Islet precursor cell (in vitro differentiated cells): Measurements from ENCODE around the gene RASSF10.
"Not testable (repeated sequence)": the region's sequence is repeated elsewhere in the genome, so short reads cannot be mapped to it uniquely, and the experiment has no call there.

Source experiments
- DNase-seq: peaks from one replicate; pipeline ENCODE4 v3.0.0-alpha.2; 2018

The RASSF10 gene

GRCh38 chr11:13029872-13030271 is 20.8 kb downstream of the RASSF10 start:
- DNase-seq = no peak

GRCh38 chr11:13030857-13031256 is 21.7 kb downstream of the RASSF10 start:
- DNase-seq = no peak

DNA sequence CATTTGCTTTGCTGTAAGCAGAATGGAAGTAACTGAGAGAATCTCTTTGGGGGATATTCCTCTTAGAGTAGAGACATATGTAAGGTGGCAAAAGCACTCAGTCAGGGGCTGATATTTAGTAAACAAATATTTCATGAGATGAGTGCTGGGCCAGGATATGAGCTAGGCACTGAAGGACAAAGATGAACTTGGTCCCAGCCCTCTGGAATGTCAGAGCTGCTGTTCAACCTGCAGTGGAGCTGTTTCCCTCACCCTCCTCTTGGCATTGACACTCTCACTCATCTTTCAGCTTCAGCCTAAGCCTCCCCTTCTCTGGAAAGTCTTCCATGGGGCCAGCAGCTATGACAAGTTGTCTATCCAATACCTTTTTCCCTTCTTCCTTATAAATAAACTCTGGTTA is 22.2 kb downstream of the RASSF10 start:
- no peak for DNase-seq

DNA sequence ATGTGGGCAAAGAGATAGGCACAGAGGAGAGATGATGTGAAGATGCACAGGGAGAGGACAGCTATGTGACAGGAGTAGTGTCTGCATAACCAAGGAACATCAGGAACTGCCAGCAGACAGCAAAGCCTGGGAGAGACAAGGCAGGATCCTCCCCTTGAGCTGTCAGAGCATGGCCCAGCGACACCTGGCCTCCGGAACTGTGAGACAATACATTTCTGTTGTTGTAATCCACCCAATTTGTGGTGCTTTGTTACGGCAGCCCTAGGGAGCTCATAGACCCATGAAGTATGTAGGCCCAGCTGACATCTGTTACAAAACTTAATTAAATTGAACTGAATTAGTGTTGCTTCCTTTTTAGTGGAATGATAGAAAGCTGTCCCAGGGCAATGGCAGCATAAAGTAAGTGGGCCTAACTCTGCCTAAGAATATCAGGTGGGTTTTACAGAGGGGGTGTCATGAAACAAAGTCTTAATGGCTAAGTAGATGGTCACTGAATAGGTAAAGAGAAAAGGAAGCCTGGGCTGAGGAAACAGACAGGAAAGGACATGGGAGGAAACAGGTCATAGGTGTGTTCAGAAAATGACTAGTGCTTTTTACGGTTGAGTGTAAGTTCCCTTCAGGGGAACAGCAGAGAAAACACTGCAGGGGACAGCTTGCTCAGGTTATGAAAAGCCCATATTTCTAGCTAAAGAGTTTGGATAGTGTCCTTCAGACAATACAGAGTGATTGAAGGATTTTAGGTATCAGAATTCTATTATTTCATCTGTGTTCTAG is 24.8 kb downstream of the RASSF10 start:
- DNase-seq = no peak

DNA sequence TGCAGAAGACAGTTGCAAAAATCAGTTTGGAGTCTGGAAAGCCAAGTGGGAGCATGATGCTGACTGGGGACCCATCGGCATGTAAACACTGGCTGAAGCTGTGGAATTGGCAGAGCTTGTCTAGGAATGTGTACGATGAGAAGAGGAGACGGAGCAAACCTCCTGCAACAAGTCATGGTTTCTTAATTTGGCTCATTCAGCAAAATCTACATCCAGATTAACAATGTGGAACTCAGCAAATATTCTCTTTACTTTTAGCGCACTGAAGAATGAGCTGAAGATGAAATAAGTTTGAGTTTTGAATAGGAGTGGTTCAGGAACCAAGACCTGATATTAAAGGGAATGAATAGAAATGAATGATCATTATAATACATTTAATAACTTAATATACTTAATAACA is 26.6 kb downstream of the RASSF10 start:
- DNase-seq = no peak

- no peak for DNase-seq
Observed at GRCh38 chr11:13036235-13036634, 27.1 kb downstream of the RASSF10 start.

- no peak for DNase-seq
Observed at GRCh38 chr11:13038366-13038765, 29.2 kb downstream of the RASSF10 start.

DNA sequence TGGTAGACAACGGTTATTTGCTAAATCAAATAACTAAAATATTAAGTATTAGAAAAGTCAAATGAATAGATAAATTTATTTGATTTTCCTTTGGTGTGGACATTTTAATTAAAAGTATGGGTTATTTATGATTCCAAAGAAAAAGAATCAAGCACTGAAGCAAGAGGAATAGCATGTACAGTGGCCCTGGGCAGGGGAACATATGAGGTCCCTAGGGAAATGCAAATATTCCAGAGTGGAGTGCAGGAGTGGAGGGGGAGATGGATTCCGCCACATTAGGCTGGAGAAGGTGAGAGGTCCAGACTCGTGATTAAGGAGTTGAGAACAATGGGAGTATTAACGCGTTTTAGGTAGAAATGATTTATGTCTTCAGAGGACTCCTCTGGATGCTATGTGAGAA is 30.0 kb downstream of the RASSF10 start:
- no peak for DNase-seq

- no peak for DNase-seq
Observed at GRCh38 chr11:13040969-13041561, 31.9 kb downstream of the RASSF10 start.

DNA sequence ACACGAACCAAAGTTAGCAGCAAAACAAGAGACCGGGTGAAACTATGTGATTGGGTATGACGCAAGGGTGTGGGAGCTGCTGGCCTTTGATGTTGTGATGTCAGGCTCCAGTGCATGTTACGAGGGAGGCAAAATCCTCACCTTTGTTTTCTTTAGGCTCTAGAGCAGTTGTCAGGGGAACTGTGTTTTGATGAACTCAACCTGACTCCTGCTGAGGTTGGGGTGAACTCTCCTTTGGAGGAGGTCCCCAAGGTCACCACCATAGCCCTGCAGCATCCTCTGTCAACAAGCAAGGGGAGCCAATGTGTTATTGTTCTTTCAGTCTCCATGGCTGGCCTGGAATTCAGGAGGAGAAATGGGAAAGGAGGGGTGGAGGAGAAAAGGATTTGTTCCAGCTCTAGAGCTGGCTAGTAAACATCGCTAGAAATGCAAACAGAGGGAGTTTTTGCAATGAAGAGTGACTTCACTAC is 33.8 kb downstream of the RASSF10 start:
- no peak for DNase-seq

GRCh38 chr11:13043912-13044628 is 35.0 kb downstream of the RASSF10 start:
- no peak for DNase-seq

- not testable (repeated sequence) for DNase-seq
Observed at GRCh38 chr11:13045089-13045488, 36.0 kb downstream of the RASSF10 start.

DNA sequence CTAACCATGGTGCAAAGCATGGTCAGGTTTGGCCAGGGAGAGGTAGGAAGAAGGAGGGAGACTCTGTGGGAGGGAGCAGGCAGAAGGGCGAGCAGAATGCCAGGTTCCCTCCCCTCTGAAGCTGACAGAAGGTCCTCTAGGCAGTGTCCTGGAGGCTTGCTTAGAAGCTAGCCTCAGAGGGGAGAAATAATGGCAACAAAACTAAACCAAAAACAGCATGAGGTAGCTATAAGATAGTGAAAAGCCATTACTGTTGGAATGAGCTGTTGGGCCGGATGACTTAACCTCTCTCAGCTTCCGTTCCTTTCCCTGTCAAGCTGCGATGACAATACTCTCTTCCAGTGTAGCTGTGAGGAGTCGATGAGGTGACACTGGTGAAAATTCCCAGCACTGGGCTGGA is 36.6 kb downstream of the RASSF10 start:
- no peak for DNase-seq

DNA sequence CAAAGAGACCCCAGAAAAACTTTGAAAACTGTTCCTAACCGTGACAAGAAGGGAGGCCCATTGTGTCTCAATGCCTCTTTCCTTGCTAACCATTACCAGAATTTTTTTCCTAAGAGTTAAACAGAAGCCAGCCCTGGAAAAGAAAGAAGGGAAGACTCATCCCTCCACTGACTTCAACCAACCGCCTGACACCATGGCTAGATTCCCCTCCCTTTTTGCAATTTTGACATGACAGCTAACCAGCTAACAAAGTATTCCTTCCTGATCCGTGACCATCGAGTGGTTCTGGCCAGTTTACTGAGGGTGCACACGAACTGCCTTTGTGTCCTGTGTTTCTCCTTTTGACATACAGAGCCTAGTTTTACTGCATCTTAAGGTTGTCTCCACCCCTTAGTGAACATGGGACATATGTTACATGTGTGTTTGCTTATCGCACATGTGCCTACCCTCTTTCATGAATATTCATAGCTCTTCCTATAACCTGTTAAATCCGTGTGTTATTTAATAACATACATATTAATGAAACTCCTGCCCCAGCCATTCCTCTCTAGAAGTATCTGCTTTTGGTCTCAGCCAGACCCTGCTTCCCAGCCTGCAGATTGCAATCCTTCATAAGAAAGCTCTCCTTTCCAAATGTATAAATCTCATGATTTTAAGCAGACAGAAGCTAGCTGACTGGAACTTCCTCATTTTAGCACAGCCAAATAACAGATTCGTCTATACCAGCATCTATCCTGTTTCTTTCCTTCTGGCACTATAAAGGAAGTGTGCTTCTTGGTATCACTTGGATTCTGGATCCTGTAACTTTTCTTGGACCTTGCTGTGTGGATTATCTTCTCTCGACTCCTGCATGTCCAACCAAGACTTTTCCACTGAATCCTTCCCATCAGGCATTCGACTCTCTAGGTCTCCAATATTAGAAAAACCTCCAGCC is 37.8 kb downstream of the RASSF10 start:
- DNase-seq = no peak

DNA sequence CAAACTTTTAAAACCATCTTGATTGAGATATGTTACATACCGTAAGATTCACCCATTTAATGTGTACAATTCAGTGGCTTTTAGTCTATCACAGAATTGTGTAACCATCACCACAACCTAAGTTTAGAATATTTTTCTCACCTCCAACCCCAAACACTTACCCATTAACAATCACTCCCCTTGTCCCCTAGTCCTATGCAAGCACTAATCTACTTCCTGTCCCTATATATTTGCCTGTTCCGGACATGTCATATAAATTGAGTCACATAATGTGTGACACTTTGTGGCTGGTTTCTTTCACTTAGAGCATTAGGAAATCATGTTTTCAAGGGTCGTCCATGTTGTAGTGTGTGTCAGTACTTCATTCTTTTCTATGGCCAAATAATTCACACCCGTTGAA is 38.8 kb downstream of the RASSF10 start:
- DNase-seq = no peak

DNA sequence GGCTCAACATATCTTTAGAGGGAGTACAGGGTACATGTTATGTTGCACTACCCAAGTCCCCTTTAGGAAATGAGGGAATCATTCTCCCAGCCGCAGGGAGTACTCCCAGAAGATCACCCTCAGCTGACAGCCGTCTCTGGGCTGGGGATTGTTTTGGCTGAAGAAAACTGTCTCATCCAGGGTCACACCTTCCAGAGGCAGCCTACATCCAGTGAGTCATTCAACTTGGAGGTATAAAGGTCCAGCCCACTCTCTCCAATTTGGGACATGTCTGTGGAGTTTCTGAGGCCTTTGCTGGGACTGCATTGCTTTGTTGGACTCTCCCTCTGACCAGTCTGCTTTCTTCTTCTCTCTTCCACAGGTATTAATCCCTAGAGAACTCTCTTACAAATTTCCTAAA is 42.1 kb downstream of the RASSF10 start:
- DNase-seq = peak; percentile 75

GRCh38 chr11:13052130-13052571 is 43.0 kb downstream of the RASSF10 start:
- DNase-seq = peak; percentile 65

GRCh38 chr11:13053255-13053917 is 44.3 kb downstream of the RASSF10 start:
- DNase-seq = no peak

DNA sequence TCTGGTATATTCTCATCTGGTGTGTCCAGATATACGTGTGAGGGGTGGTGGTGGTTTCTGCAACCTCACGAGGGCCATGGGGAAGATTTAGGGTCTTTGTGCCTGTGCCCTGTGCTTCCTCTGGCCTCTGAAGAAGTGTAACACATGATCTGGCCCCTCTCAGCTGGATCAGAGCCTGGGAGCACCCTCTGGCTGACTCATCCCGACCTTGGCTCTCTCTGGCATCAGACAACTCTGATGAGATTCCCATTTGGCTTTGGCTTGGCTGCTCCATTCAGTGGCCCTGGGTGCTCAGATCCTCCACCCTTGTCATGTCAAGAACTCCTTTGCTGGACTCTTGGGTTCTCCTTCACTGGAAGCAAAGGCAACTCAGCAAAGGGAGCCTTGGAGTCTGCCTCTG is 45.2 kb downstream of the RASSF10 start:
- DNase-seq = no peak

DNA sequence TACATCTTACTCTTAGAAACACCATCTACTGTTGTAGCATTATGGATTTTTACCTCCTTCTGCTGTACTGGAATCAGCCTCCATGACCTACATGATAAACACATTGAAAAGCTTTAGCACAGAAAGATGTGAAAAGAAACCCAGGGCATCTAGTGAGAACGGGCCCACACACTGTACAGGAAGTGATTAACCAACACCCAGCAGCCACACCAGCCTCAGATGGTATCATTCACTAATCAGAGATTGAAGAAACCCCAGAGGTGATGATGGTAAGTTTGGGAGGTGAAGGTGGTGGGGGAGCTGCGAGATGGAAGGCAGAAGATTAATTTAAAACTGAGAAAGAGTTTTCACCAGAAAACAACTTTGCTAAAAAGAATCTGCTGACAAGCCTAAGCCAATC is 46.1 kb downstream of the RASSF10 start:
- no peak for DNase-seq

DNA sequence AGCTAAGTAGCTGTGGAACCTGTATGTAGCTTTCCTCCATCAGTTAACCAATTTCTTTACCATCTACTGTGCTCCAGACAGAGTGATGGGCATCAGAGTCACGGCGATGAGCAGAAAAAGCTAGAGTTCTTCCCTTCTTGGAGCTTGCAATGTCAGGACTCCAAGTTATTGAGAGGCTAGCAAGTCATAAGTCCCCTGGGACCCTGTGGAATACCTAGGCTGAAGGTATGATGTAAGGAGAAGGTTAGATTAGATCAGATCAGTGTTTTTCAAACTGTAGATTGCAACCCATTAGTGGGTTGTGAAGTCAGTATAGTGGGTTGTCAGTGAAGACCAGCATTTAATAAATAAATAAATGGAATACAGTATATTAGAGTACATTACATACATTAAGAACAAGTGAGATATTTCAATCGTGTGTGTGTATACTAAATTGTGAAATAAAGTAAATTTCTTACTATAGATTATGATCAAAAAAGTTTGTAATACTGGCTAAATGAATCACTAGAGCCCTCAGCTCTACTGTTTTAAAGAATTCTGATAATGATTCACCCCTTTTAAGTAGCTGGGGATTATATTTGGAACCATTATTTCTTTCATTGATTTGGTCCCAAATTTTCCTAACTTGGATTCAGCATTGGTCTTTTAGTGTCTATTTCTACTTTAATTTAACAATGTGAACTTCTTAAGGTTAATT is 52.3 kb downstream of the RASSF10 start:
- DNase-seq = no peak
